GM18907 (cell line): ENCODE data around the gene TDRKH.
"Not testable (repeated sequence)": the region's sequence is repeated elsewhere in the genome, so short reads cannot be mapped to it uniquely, and the experiment has no call there.

ENCODE experiments used
- ATAC-seq: cut with Tn5 transposase; IDR thresholded peaks from one replicate; pipeline ENCODE4 v1.9.1; 2021; ENCODE audit warnings: mild to moderate bottlenecking, moderate library complexity; ENCODE audit not compliant: unreplicated experiment

Gene TDRKH

DNA sequence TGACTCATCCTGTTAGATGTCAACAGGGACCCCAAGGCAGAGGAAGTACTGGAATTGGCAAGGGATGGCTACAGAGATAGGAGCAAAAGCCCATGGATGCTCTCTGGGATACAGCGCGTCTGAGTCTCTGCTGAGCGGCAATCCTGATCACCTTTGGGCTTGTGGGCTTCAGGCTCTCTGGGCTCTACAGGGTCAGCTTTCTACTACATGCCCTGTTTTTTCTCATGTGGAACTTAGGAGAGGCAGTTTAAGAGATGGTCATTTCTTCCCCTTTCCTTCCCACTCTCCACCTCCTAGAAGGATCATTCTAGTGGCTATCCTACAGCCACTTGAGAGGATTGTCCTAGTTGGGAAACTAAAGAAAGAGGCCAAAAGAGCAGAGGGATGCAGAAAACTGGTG is 13.6 kb upstream of the TDRKH start:
- no peak for ATAC-seq

DNA sequence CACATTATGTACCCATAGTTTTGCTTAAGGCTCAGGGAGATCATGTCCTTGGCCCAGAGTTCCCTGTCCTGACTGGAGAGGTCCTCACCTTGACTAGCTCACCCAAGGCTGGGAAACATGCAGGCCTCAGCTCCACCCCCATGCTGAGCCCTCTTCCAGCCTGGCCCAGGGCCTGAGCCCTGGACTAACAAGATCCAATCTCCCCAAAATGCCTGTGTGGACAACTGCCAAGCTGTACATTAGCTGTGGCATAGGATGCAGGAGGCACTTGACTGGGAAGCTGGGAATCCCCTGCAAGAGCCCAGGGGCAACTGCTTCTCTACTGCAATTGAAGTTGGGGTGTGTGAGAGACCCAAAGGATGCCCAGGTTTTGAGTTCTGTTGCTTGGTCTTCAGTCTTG is 12.9 kb upstream of the TDRKH start:
- no peak for ATAC-seq

DNA sequence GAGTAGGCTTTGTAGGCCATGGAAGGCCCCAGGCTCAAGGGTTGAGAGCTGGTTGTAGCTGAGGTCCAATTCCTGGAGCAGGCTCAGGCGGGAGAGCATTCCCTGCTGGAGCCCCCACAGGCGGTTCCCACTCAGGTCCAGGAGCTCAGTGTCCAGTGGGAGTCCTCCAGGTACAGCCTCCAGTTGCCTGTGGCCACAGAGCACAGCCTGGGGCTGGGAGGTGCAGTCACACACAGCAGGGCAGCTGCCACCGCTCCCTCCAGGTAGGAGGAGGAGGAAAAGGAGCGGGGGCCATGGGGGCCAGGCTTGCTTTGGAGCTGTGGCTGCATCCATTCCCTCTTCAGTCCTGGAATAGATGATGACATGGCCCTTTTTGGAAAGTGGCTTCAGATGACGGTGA is 12.1 kb upstream of the TDRKH start:
- ATAC-seq: no peak

DNA sequence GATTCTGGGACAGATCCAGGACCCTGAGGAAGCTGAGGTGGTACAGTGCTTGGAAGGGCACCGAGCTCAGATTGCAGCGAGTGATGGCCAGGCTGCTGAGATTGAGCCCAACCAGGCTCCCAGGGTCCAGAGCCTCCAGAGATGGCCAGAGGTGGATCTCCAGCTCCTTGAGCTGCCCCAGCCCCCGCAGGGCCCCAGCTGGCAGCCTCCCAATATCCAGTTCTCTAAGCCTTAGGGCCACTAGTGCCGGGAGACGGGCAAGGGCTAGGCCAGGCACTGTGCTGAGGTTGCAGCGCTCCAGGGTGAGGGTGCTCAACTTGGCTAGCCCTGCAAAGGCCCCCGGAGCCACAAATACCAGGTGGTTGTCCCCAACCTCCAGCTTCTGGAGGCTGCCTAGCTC is 11.5 kb upstream of the TDRKH start:
- no peak for ATAC-seq

DNA sequence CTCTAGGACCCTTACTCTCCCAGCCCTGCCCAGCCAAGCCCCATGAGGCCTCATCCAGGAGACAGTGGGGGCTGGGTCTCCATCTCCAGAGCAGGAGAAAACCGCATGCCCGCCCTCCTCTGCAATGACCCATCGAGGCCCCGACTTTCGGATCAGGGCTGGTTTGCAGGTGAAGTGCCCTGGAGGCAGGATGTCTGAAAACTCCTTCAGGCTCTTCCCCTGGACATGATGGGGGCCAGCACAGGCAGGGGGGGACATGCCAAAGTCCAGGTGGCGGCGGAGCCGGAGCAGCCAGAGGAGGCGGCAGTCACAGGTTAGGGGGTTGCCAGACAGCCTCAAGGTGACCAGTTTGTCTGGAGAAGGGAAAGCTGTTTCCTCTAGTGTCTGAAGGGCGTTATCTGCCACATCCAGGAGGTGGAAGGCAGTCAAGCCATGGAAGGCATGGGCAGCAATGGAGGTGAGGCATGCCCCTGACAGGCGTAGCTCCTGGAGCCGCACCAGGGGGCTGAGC is 11.1 kb upstream of the TDRKH start:
- ATAC-seq: no peak

DNA sequence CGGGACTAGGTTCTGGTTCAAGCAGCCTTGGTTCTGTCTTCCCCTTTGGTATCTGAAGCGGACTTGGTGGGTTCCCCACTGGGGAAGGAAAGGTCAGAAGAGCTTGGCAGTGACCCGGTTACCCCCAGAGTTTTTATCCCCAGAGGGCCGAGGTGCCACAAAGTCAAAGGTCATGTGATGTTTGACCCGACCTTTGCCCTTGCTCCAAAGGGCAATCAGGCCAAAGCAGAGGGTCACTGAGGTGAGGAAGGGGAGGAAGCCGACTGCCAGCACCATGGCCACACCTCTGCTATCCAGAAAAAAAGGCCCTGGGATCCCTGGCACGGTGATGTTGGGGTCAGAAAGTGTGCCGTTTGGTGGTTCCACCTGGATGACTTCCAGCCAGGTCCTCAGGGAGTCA is 10.5 kb upstream of the TDRKH start:
- ATAC-seq: no peak

DNA sequence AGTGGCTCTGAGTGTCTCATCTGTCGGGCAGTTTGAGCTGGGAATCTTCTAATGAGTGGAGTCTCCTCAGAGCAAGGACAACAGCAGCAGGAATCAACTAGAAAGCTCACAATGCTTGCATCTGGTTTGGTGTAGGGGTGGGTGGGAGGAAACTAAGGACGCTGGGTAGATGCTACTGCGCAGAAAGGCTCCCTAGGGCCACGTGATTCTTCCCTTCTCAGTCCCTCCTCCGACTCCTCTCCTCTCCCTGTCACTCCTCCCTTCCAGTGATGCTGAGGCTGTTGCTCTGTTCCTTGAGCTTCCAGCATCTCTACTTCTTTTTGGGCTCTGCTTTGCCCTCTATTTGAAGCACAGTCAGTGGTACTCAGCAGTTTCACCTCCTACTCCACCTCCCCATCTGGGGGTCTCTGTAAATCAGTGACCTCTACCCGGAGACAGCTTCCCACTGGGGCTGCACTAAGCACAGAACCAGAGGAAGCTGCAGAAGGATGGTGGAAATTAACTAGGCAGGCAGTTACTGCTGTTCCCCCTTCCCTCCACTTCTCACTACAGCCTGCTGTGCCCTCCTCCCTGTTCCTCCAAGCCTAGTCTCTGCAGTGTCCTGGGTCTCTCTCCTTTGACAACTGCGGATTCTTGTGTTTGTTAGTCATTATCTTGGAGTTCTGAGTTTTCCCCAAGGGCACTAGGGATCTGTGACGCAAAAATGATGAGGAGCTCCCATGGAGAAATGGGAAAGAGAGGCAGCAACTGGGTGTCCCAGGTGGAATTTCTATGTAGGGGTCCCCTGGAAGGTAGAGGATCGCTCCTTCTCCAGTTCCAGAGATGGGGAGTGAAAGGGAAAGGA is 9.1 kb upstream of the TDRKH start:
- ATAC-seq: no peak

DNA sequence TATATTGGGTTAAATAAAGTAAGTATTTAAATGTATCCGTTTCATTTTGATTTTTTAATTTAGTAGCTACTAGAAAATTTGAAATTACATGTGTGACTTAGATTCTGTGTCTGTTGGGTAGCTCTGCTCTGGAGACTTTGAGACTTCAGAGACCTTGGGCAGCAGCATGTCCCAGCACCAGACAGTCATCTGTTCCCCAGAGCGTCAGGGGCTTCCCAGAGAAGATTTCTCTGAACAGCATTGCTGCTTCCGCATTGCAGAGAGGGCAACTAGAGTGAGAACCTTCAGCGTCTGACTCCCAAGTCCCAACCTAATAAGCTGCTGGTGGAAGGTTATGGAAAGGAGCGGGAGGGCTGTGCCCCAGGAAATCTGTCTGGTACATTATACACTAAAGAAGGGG is 8.3 kb upstream of the TDRKH start:
- ATAC-seq: no peak

DNA sequence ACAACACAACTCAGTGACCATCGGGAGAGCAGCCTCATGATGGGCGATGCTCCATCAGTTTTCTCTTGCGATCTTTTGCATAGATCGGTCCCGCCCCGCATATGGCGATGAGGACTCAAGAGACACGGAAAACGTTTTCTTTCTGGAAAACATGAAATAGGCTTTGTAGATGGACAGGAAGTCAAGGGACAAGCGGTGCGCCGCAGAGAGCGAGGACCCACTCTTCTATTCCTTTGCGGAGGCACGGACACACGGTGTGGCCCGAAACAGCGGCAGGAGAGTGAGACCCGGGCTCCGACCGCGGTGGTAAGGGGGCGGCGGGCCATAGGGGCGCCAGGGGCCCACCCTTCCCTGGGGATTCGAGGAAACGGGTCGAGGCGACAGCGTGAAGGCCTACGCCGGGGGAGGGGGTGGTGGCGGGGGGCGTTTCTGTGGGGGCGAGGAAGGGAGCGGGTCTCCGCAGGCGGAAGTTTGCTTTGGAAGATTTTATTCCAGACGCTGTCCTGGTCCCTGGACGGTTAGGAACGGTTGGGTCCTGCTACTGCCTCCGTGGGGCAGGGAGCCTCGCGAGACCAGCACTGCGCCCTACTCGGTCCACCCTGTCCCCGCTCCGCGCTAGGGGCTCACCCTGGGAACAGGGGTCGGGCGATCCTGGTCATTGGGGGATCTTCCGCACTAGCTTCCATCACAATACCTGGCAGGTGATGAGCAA is 796 bp upstream of the TDRKH start:
- peak; percentile 7 for ATAC-seq

DNA sequence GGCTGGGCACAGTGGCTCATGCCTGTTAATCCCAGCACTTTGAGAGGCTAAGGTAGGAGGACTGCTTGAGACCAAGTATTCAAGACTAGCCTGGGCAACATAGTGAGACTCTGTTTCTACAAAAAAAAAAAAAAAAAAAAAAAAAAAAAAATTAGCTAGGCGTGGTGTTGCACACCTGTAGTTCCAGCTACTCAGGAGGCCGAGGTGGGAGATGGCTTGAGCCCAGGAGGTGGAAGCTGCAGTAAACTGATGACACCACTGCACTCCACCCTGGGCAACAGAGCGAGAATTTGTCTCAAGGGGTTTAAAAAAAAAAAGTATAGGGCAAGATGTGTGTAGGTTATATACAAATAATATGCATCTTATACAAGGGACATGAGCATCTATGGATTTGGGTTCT is 2.6 kb downstream of the TDRKH start:
- ATAC-seq: no peak

DNA sequence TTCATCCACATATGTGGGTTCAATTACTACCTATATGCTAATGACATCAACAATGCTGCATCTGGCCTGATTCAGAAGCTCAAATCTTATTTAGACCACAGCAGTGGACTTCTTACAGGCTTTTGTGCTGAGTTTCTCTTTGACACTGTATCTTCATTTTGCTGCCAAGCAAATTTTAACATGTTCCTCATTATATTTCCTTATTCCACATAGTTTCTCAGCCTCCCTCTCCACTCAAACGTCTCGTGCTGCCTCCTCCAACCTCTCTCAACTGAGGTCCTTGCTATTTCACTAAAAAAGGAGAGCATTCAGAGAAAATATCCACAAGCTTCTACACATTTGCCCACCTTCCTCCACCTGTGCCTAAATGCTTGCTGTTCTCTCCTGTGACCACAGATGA is 6.5 kb downstream of the TDRKH start:
- ATAC-seq: no peak

DNA sequence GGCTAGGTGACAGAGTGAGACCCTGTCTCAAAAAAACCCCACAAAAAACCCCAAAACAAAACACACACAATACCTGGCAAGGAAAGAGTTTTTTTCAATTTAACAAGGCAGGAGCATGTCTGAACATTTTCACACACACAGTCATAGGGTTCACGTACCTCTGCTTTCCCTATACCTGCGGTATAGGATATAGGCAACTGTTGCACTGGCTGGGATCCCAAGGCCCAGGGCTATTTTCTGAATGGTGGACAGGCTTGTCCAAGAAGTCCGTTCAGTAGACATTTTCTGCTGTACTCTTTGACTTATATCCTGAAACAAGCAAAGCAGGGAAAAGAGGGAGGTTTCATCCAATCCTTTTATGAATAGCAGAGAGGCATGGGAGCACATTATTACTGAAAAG is 7.6 kb downstream of the TDRKH start:
- ATAC-seq: no peak

DNA sequence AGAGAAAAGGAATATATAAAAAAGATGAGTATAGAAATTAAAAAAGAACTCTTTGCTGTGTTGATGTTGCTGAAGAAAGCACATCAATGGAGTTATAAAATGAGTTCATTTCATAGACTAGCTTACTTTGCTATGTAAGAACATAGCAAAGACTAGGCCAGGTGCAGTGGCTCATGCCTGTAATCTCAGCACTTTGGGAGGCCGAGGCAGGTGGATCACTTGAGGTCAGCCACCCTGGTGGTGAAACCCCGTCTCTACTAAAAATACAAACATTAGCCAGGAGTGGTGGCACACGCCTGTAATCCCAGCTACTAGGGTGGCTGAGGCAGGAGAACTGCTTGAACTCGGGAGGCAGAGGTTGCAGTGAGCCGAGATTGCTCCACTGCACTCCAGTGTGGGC is 8.3 kb downstream of the TDRKH start:
- ATAC-seq: not testable (repeated sequence)

DNA sequence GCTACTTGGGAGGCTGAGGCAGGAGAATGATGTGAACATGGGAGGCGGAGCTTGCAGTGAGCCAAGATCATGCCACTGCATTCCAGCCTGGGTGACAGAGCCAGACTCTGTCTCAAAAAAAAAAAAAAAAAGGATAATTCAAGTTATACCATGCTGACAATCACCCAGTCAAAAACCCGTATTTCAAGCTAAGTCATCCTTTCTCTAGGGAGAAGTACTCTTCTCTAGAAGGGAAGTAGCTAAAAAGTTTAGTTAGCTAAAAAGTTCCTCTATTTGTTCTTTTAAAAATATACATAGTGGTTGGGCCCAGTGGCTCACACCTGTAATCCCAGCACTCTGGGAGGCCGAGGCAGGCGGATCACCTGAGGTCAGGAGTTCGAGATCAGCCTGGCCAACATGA is 9.6 kb downstream of the TDRKH start:
- ATAC-seq: not testable (repeated sequence)

DNA sequence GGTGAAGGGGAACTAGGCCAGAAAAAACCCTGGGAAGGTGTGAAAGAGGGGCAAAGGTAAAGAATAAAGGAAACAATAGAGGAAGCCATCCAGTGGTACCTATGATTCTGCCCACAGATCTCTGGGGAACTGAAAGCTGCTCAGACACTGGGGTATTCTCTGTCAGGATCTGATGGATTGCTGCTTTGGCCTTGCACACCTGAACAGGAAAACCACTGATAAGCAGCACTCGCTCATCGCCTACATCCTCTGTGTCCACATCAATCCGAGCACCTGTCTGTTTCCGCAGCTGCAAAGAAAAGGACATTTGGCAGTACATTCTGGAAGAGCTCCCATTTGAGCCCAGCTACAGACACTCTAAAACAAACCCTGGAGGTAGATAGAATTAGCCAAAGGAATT is 10.4 kb downstream of the TDRKH start:
- ATAC-seq: no peak

DNA sequence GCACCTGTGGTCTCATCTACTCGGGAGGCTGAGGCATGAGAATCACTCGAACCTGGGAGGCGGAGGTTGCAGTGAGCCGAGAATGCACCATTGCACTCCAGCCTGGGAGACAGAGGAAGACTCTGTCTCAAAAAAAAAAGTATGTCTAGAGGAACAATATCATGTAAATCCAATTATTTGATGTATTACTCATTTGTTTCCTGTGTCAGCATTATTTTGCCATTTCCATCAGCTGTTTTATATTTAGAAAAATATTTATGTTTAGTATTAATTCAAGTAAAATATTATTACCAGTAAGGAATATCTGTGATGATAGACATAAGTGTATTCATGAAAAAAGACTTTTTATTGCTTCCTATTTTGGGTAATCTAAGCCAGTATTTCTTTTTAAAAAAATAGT is 13.0 kb downstream of the TDRKH start:
- no peak for ATAC-seq

DNA sequence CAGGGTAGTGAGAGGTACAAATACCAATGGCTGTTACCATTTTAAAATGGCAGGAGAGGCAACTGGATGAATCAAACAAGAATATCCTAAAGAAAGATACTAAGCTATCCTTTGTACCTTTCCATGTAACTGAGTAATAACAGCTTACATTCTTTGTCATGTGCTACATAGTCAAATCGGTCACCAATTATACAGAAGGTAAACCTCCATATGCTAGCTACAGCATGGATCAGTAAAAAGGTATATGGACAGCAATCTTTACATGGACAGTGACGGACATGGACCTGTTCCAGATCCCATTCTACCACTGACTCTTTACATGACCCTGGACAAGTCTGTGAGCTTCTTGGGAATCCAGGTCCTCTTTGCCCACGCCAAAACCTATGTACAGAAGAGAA is 13.6 kb downstream of the TDRKH start:
- no peak for ATAC-seq

DNA sequence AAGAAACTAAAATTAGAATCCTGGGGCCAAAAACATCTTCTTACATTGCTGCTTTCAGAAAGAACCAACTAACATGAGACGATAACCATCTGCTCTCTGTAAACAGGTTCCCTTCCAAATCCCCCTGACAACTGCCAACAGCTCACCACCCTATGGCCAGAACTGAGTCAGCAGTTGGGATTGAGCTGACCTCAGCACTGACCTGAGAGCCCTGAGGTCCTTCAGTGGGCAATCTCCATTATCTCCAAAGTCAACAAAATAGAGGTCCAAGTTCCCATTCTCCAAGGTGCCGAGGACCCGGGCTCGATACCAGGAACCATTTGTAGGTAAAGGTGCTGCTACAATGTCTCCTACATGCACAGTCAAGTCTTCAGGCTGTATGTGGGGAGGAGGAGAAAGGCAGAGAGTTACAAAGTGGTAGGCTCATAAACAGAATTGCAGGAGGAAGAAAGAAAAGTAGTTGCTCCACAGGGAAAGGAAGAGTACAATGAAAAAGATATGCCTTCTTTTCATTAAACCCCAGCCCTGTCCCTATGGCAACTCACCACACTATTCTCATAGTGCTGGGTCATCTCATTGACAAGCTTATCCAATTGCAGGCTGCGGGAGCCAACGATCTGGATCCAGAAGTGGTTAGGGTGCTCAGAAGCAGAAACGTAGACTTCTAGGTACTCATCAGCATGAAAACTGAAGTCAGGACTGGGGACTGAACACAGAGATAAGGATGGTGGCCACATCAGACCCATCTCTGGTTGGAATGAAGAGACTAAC is 14.2 kb downstream of the TDRKH start:
- no peak for ATAC-seq

DNA sequence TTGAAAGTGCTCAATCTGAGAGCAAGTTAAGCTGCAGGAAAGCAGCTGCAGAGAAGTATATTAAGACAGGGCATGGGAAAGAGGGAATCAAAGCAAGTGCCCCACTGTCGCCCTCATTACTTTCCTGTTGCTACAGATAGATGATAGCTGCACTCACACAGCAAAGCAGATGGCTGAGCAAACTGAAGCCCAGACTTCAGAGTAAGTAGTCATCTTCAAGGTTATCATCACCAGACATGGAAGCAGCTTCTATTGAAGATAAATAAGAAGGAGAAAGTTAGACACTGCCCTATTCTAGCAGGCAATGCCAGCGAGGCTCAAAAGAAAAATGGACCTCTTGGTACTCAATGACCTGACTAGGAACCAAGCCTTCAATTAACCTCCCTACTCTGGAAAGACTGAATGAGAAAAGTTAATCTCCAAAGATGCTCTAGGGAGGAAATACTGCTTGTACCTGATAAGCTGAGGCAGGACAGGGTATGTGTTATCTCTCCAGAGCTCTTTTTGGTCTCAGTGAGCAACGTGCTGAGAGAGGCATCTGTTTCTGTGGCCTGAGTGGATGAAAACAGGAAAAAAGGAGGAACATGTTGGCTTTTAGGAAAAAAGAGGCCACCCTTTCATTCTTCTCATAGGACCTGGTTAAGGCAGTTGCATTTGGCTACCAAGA is 15.9 kb downstream of the TDRKH start:
- ATAC-seq: no peak

DNA sequence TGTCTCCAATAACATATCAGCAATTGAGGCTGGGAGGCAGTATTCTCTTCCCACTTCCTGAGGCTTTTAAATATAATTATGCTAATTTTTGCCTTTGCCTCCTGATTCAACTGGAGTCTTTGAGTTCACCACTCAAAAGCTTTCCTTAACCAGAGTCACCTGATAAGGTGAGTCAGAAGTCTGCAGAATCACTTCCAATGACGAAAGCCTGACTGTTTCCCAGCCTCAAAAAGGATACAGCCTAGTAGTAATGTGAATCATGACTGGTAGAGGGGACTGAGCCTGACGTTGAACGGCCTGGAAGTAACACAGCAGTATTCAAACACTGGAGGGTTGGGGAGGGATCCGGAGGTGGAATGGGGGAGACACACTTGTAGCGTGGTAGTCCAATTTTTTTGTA is 16.6 kb downstream of the TDRKH start:
- ATAC-seq: no peak

DNA sequence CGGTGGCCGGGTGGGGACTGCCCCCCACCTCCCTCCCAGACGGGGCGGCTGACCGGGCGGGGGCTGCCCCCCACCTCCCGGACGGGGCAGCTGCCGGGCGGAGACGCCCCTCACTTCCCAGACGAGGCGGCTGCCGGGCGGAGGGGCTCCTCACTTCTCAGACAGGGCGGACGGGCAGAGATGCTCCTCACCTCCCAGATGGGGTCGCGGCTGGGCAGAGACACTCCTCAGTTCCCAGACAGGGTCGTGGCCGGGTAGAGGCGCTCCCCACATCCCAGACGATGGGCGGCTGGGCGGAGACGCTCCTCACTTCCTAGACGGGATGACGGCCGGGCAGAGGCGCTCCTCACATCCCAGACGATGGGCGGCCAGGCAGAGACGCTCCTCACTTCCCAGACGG is 21.0 kb downstream of the TDRKH start:
- ATAC-seq: not testable (repeated sequence)
